Right lobe of liver (tissue), 4 donors: ENCODE results near the gene ATP6V1A.

Source experiments
- POLR2A ChIP-seq: fragments of 450-650 bp; IDR thresholded peaks from one replicate; pipeline ENCODE4 v1.6.1; 2017; ENCODE audit warnings: antibody characterized with exemption, mild to moderate bottlenecking
- TF ChIP-seq, protein P1 (sequence below), 4 donors: fragments of 200-600 bp in 3 of 4; fragments of 450-650 bp in 1 of 4; IDR thresholded peaks; one replicate each; pipeline versions ENCODE4 v1.5.1 to v1.8.0; 2016 to 2022; ENCODE audit warnings: antibody characterized with exemption in 4 of 4, mild to moderate bottlenecking in 2 of 4
- donor health status: DM: no; HTN: no; CAD: no.
- donor health status: DM: no; HTN: no; CAD: no.
- donor health status: DM: no; HTN: yes; CAD: no.

DNA sequence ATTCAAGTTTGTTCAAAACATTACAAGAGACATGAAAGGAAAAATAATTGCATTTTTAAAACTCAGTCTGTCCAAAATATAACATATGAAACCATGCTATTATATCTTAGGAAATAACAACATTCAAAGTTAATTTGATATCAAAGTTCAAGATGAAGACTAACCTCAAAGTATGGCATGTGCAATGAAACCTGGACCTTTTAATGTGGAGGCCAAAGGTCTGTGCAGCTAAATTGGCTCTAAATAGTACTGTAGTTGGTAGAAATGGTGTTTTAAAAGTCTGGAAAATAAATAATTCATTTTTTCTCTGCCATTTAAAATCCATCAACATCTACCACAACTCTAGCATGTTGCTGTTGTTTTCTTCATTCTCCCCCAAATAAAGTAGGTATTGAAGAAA is 100.4 kb downstream of the ATP6V1A start:
- TF ChIP-seq, protein P1, sequence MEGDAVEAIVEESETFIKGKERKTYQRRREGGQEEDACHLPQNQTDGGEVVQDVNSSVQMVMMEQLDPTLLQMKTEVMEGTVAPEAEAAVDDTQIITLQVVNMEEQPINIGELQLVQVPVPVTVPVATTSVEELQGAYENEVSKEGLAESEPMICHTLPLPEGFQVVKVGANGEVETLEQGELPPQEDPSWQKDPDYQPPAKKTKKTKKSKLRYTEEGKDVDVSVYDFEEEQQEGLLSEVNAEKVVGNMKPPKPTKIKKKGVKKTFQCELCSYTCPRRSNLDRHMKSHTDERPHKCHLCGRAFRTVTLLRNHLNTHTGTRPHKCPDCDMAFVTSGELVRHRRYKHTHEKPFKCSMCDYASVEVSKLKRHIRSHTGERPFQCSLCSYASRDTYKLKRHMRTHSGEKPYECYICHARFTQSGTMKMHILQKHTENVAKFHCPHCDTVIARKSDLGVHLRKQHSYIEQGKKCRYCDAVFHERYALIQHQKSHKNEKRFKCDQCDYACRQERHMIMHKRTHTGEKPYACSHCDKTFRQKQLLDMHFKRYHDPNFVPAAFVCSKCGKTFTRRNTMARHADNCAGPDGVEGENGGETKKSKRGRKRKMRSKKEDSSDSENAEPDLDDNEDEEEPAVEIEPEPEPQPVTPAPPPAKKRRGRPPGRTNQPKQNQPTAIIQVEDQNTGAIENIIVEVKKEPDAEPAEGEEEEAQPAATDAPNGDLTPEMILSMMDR (IDR thresholded peaks at IDR 0.05): no peak
- no peak for TF ChIP-seq POLR2A
